ENCODE measurements around the gene RGS1. TPM values are rescaled to one million over a fixed set of nuclear protein-coding genes. Genes with fewer than 3 reads are reported as not detected.

The RGS1 gene
- total and polyA plus RNA-seq, 2 of the 4 experiments (the other 2 are of a cell fraction): not detected

DNA sequence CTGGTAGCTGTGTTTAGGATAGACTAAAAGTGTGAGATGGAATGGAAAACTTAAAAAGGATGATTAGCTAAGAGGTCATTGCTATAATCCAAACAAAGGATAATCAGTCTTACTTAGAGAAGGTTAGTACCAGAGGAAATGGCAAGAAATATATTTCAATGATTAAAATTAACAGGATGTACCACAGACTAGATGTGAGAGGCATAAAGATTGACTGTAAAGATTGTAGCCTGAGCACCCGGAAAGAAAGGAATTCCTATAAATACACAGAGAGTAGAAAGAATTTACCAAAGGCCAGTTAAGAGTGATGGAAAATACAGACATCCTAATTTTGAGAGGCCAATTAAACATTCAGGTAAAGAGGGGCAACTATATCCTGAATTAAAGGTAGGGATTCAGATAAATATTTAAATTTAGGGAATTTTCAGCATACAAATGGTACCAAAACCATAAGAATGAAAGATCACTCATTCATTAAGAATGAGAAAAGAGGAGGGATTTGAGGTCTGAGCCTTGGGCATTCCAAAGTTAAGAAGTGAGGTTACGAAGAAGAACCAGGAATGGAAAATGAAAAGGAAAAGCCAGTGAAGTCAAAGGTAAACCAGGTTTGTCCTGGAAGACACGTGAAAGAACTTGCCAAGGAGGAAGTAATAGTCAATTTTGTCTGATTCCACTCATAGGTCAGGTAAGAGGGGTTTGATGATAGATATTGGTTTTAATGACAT lies 46.4 kb upstream of the RGS1 start:
- Histone ChIP-seq H3K56ac (ENCODE audit: extremely low read depth, insufficient read depth, low read length) (no peak overlapping the region), H3K9me1 (ENCODE audit: insufficient read depth, low read length) (no peaks in the 10 kb centered on the region; the same call in 1 of the 2 replicates), H4K5ac (ENCODE audit: low read depth, low read length) (no peak overlapping the region), H3K36me3 (ENCODE audit: control insufficient read depth, insufficient read depth, low read length) (no peaks in the 10 kb centered on the region), H3K79me1 (ENCODE audit: low read depth in 1 of 2, low read length in 2 of 2) (no peaks in the 10 kb centered on the region), H3K14ac (replicated peaks; ENCODE audit: low read depth, low read length) (peak overlapping the region; percentile 61), H3K4me2 (ENCODE audit: low read depth, low read length) (no peak overlapping the region), H2BK15ac (ENCODE audit: low read depth, low read length) (no peak overlapping the region), H2AK9ac (replicated peaks; ENCODE audit: low read depth, low read length, poor library complexity) (no peak overlapping the region), H3K9ac (ENCODE audit: low read depth, low read length) (no peak overlapping the region), H3K4me1 (ENCODE audit: control insufficient read depth, insufficient read depth, low read length) (peaks cover 8% of the 10 kb centered on the region), H3K4ac (ENCODE audit: low read depth, low read length) (no peak overlapping the region), H2AFZ (replicated peaks; ENCODE audit: low read length, poor library complexity) (no peak overlapping the region), H3K18ac (ENCODE audit: low read depth, low read length) (peak overlapping the region; percentile 41; the same call in 1 of the 2 replicates), H2BK20ac (ENCODE audit: low read depth, low read length) (peak overlapping the region; percentile 34; the same call in 1 of the 2 replicates), H3K4me3 (ENCODE audit: insufficient read depth, low read depth, low read length) (no peak overlapping the region), H3K27me3 (ENCODE audit: control insufficient read depth, insufficient read depth, low read length) (no peaks in the 10 kb centered on the region), H4K20me1 (ENCODE audit: insufficient read depth, low read length) (no peaks in the 10 kb centered on the region), H2BK5ac (ENCODE audit: low read depth, low read length, poor library complexity, severe bottlenecking) (no peak overlapping the region), H4K8ac (ENCODE audit: low read depth in 2 of 2, low read length in 2 of 2) (no peak overlapping the region), H3K9me3 (ENCODE audit: control insufficient read depth, insufficient read depth, low read length) (no peaks in the 10 kb centered on the region), H3K23ac (ENCODE audit: low read depth, low read length) (no peak overlapping the region), H4K91ac (ENCODE audit: insufficient read depth, low read depth, low read length) (no peak overlapping the region), H2AK5ac (ENCODE audit: low read depth, low read length) (no peak overlapping the region), H3K27ac (ENCODE audit: insufficient read depth, low read length) (no peak overlapping the region), H2BK120ac (ENCODE audit: low read depth, low read length) (no peak overlapping the region)
- ATAC-seq (ENCODE audit: low read depth) (no peak), DNase-seq (no peak)
- dilution Hi-C loops (cut with HindIII; ENCODE audit: low sequenced_read_pairs, unreplicated experiment) (no loop called here), intact Hi-C loops (cut with micrococcal nuclease) (no loop called here), in situ Hi-C loops (cut with MboI; ENCODE audit: low sequenced_read_pairs) (no loop called here)
- POLR2A ChIA-PET (ENCODE audit: unreplicated experiment): no interaction called here
- TF ChIP-seq CHD1 (IDR thresholded peaks at IDR 0.05; ENCODE audit: low read depth, low read length) (no peak), BHLHE40 (IDR thresholded peaks at IDR 0.05; ENCODE audit: low read depth, low read length) (no peak), MAZ (IDR thresholded peaks at IDR 0.05; ENCODE audit: borderline replicate concordance, low read depth, low read length) (no peak), FOS (IDR thresholded peaks at IDR 0.05; ENCODE audit: low read depth, low read length) (no peak), SMC3 (IDR thresholded peaks at IDR 0.05; ENCODE audit: low read depth, low read length) (no peak), ELK1 (IDR thresholded peaks at IDR 0.05; ENCODE audit: borderline replicate concordance, low read depth, low read length) (no peak), NFE2L2 (IDR thresholded peaks at IDR 0.05; ENCODE audit: low read depth, low read length) (no peak)
- no TSS peak for BruUV-seq (replicated peaks)
- no CpG with 5 or more reads among the region's 3 CpGs for WGBS, 2 experiments (ENCODE audit: extremely low coverage in 2 of 2, insufficient read length in 1 of 2)
- CTCF ChIA-PET: no interaction called here
